Measurements from ENCODE around the gene TIAM1.
A peak's percentile ranks its signal among the peaks of the same experiment; 100 is the strongest.

Gene TIAM1

GRCh38 chr21:31164713-31165694 is 179.1 kb downstream of the TIAM1 start:
- DNase-seq (ENCODE audit: low read depth): no peak
- TF ChIP-seq CTCF (conservative IDR thresholded peaks at IDR 0.05; ENCODE audit: control insufficient read depth, insufficient read depth, low read depth, low read length): no peak
- H3K4me3 ChIP-seq (ENCODE audit: control insufficient read depth, low read depth, low read length): no peak overlapping the region

GRCh38 chr21:31162827-31163226 is 181.2 kb downstream of the TIAM1 start:
- no peak overlapping the region for H3K4me3 ChIP-seq (ENCODE audit: control insufficient read depth, low read depth, low read length)
- DNase-seq (ENCODE audit: low read depth): peak; percentile 71
- TF ChIP-seq CTCF (conservative IDR thresholded peaks at IDR 0.05; ENCODE audit: control insufficient read depth, insufficient read depth, low read depth, low read length): no peak

- no peak for DNase-seq (ENCODE audit: low read depth)
- TF ChIP-seq CTCF (conservative IDR thresholded peaks at IDR 0.05; ENCODE audit: control insufficient read depth, insufficient read depth, low read depth, low read length): no peak
- no peak overlapping the region for H3K4me3 ChIP-seq (ENCODE audit: control insufficient read depth, low read depth, low read length)
Observed at GRCh38 chr21:31162079-31162699, 181.9 kb downstream of the TIAM1 start.

GRCh38 chr21:31161157-31161556 is 182.9 kb downstream of the TIAM1 start:
- DNase-seq (ENCODE audit: low read depth): peak; percentile 22
- no peak for TF ChIP-seq CTCF (conservative IDR thresholded peaks at IDR 0.05; ENCODE audit: control insufficient read depth, insufficient read depth, low read depth, low read length)
- no peak overlapping the region for H3K4me3 ChIP-seq (ENCODE audit: control insufficient read depth, low read depth, low read length)

- no peak for TF ChIP-seq CTCF (conservative IDR thresholded peaks at IDR 0.05; ENCODE audit: control insufficient read depth, insufficient read depth, low read depth, low read length)
- DNase-seq (ENCODE audit: low read depth): no peak
- H3K4me3 ChIP-seq (ENCODE audit: control insufficient read depth, low read depth, low read length): no peak overlapping the region
Observed at GRCh38 chr21:31159808-31160207, 184.3 kb downstream of the TIAM1 start.

- TF ChIP-seq CTCF (conservative IDR thresholded peaks at IDR 0.05; ENCODE audit: control insufficient read depth, insufficient read depth, low read depth, low read length): no peak
- DNase-seq (ENCODE audit: low read depth): no peak
- no peak overlapping the region for H3K4me3 ChIP-seq (ENCODE audit: control insufficient read depth, low read depth, low read length)
Observed at GRCh38 chr21:31158789-31159581, 185.1 kb downstream of the TIAM1 start.
